ENCODE data around the gene HNRNPUL2.

HNRNPUL2 gene

GRCh38 chr11:62726915-62727164 lies 417 bp downstream of the HNRNPUL2 start:
- ChIA-PET CTCF (interaction anchor here (0.6 to 1.1 kb wide), 3 partner anchors 45 to 59 kb away, joined by 3 read pairs; no protein-coding TSS in a partner anchor), POLR2A (ENCODE audit: low non-redundant PET) (interaction anchor here (1.0 to 1.8 kb wide), 3 partner anchors 27 to 62 kb away, joined by 4 to 8 read pairs (median 4); partner anchors contain the start of genes C11orf98, CSKMT and ZBTB3)
- peak overlapping the region; percentile 99 for H3K27ac ChIP-seq
- DNase-seq (ENCODE audit: low spot score), result no peak
- TF ChIP-seq CTCF (conservative IDR thresholded peaks at IDR 0.05; ENCODE audit: low read depth), result no peak

- ChIA-PET CTCF (interaction anchor here (0.6 to 0.9 kb wide), 2 partner anchors 11 to 135 kb away, joined by 3 to 4 read pairs; no protein-coding TSS in a partner anchor), POLR2A (ENCODE audit: low non-redundant PET) (interaction anchor here (1.0 to 1.8 kb wide), 3 partner anchors 27 to 61 kb away, joined by 4 to 8 read pairs (median 4); partner anchors contain the start of genes C11orf98, CSKMT and ZBTB3)
- TF ChIP-seq CTCF (conservative IDR thresholded peaks at IDR 0.05; ENCODE audit: low read depth), result no peak
- no peak for DNase-seq (ENCODE audit: low spot score)
- peak overlapping the region; percentile 99 for H3K27ac ChIP-seq
Observed at GRCh38 chr11:62726156-62726914, 922 bp downstream of the HNRNPUL2 start.

GRCh38 chr11:62725646-62726045 lies 1.6 kb downstream of the HNRNPUL2 start:
- POLR2A ChIA-PET (ENCODE audit: low non-redundant PET), result no interaction called here
- peak overlapping the region; percentile 61 for H3K27ac ChIP-seq
- no peak for DNase-seq (ENCODE audit: low spot score)
- no peak for TF ChIP-seq CTCF (conservative IDR thresholded peaks at IDR 0.05; ENCODE audit: low read depth)
- CTCF ChIA-PET, result interaction anchor here (0.7 to 0.9 kb wide), 2 partner anchors 11 to 21 kb away, joined by 3 read pairs; no protein-coding TSS in a partner anchor

- CTCF ChIA-PET, result interaction anchor here (0.6 kb wide), 1 partner anchor 62 kb away, joined by 3 read pairs; no protein-coding TSS in a partner anchor
- TF ChIP-seq CTCF (conservative IDR thresholded peaks at IDR 0.05; ENCODE audit: low read depth), result no peak
- H3K27ac ChIP-seq, result no peak overlapping the region
- DNase-seq (ENCODE audit: low spot score), result no peak
- POLR2A ChIA-PET (ENCODE audit: low non-redundant PET), result interaction anchor here (0.5 kb wide), 1 partner anchor 35 kb away, joined by 5 read pairs; no protein-coding TSS in a partner anchor
Observed at GRCh38 chr11:62724171-62724570, 3.1 kb downstream of the HNRNPUL2 start.

- no peak overlapping the region for H3K27ac ChIP-seq
- ChIA-PET POLR2A (ENCODE audit: low non-redundant PET) (no interaction called here), CTCF (interaction anchor here (0.7 kb wide), 1 partner anchor 253 kb away, joined by 5 read pairs; no protein-coding TSS in a partner anchor)
- no peak for DNase-seq (ENCODE audit: low spot score)
- no peak for TF ChIP-seq CTCF (conservative IDR thresholded peaks at IDR 0.05; ENCODE audit: low read depth)
Observed at GRCh38 chr11:62721994-62722393, 5.3 kb downstream of the HNRNPUL2 start.

GRCh38 chr11:62719302-62719978 lies 7.8 kb downstream of the HNRNPUL2 start:
- POLR2A ChIA-PET (ENCODE audit: low non-redundant PET), result no interaction called here

More at GRCh38 chr11:62719302-62719978, 7.8 kb downstream of the HNRNPUL2 start:
- CTCF ChIA-PET, result interaction anchor here (0.5 kb wide), 1 partner anchor 12 kb away, joined by 3 read pairs; no protein-coding TSS in a partner anchor
- H3K27ac ChIP-seq, result peak overlapping the region; percentile 16
- DNase-seq (ENCODE audit: low spot score), result no peak
- TF ChIP-seq CTCF (conservative IDR thresholded peaks at IDR 0.05; ENCODE audit: low read depth), result no peak
